Heart left ventricle (tissue), 13 donors: ENCODE results near the gene EPC2.

Source experiments
- CTCF ChIP-seq, 12 donors: fragments of 200-600 bp; sonication (generic) in 4 of 12; IDR thresholded peaks; one replicate each; pipeline versions ENCODE4 v1.5.0 to v1.8.0; 2018 to 2022; ENCODE audit warnings: antibody characterized with exemption in 12 of 12, mild to moderate bottlenecking in 5 of 12
- POLR2A ChIP-seq, 2 donors: fragments of 450-650 bp; IDR thresholded peaks; one replicate each; pipeline ENCODE4 v1.6.1; 2017; ENCODE audit warnings: antibody characterized with exemption in 2 of 2, mild to moderate bottlenecking in 2 of 2, moderate library complexity in 2 of 2
- donor health status: ischemic (EF 13 %, LVEDD 7.1; RV severe dilation, severe dysfunction).
- donor health status: DM: no; HTN: yes; CAD: no.
- donor health status: DM: no; HTN: no; CAD: no.
- donor health status: ischemic (EF 25% LVEDD 6.9; RV normal size, moderate dysfunction).
- donor health status: ischemic (EF 25% LVEDD 5.7; RV mildly dilated, moderate dysfunction).
- donor health status: ischemic (EF 35%, LVEDD 5.7; RV mildly dilated, moderate dysfunction).
- donor health status: nonischemic (EF 11% LVEDD 7.7; RV severe dilation, severe dysfunction).
- donor health status: DM: yes; HTN: yes; CAD: no.
- donor health status: PGD.
- donor health status: ischemic (EF 29% LVEDD 5.4; RV normal size, mild dysfunction).
- donor health status: nonischemic (EF 23%, LVEDD 6.1; RV moderate dilation, normal function).

GRCh38 chr2:148650881-148651280 is 6.3 kb downstream of the EPC2 start:
- TF ChIP-seq CTCF (IDR thresholded peaks at IDR 0.05) (no peak), POLR2A (IDR thresholded peaks at IDR 0.05) (no peak)
